Stimulated activated CD8-positive, alpha-beta memory T cell treated with anti-CD3 and anti-CD28 coated beads, Interleukin-15, amount 100 ng/mL, for 48 hours (primary cell): ENCODE measurements around the gene LSAMP.

Source experiments
- DNase-seq, 2 donors: peaks; one replicate each; pipeline ENCODE4 v3.0.0-alpha.2; 2020; ENCODE audit warnings: low read depth in 2 of 2

Gene LSAMP

GRCh38 chr3:115836944-115837343 lies 608.3 kb downstream of the LSAMP start:
- no peak for DNase-seq

GRCh38 chr3:115835946-115836345 lies 609.3 kb downstream of the LSAMP start:
- DNase-seq, result no peak

- DNase-seq, result no peak
These were observed 611.2 kb downstream of the LSAMP start for GRCh38 chr3:115834068-115834467.

GRCh38 chr3:115833074-115833473 lies 612.2 kb downstream of the LSAMP start:
- no peak for DNase-seq

GRCh38 chr3:115832265-115832664 lies 613.0 kb downstream of the LSAMP start:
- DNase-seq, result no peak

GRCh38 chr3:115831864-115832263 lies 613.4 kb downstream of the LSAMP start:
- no peak for DNase-seq

- DNase-seq, result no peak
These were observed 614.4 kb downstream of the LSAMP start for GRCh38 chr3:115830764-115831395.

GRCh38 chr3:115828401-115828800 lies 616.9 kb downstream of the LSAMP start:
- no peak for DNase-seq

GRCh38 chr3:115827495-115827894 lies 617.8 kb downstream of the LSAMP start:
- DNase-seq, result no peak

- no peak for DNase-seq
These were observed 620.2 kb downstream of the LSAMP start for GRCh38 chr3:115825046-115825445.

- DNase-seq, result no peak
These were observed 622.2 kb downstream of the LSAMP start for GRCh38 chr3:115823083-115823482.

GRCh38 chr3:115822579-115822978 lies 622.7 kb downstream of the LSAMP start:
- no peak for DNase-seq

GRCh38 chr3:115819785-115820384 lies 625.4 kb downstream of the LSAMP start:
- DNase-seq, result peak; percentile 10 to 12

GRCh38 chr3:115814778-115815380 lies 630.4 kb downstream of the LSAMP start:
- peak in 1 of 2 donors; percentile 27 for DNase-seq

- no peak for DNase-seq
These were observed 631.3 kb downstream of the LSAMP start for GRCh38 chr3:115814006-115814405.

- DNase-seq, result no peak
These were observed 636.5 kb downstream of the LSAMP start for GRCh38 chr3:115808816-115809215.

GRCh38 chr3:115808244-115808643 lies 637.0 kb downstream of the LSAMP start:
- no peak for DNase-seq

GRCh38 chr3:115806501-115806900 lies 638.8 kb downstream of the LSAMP start:
- no peak for DNase-seq

GRCh38 chr3:115805520-115805919 lies 639.8 kb downstream of the LSAMP start:
- DNase-seq, result no peak

GRCh38 chr3:115804713-115805119 lies 640.6 kb downstream of the LSAMP start:
- DNase-seq, result no peak

- no peak for DNase-seq
These were observed 641.1 kb downstream of the LSAMP start for GRCh38 chr3:115804200-115804599.

- no peak for DNase-seq
These were observed 641.6 kb downstream of the LSAMP start for GRCh38 chr3:115803661-115804060.

GRCh38 chr3:115800489-115801075 lies 644.7 kb downstream of the LSAMP start:
- no peak for DNase-seq
